ENCODE results near the gene CAMTA1. TPM values are rescaled to one million over a fixed set of nuclear protein-coding genes. Genes with fewer than 3 reads are reported as not detected.

The CAMTA1 gene
- total RNA-seq, 1 donor from 2014 or later: 40.9 TPM

DNA sequence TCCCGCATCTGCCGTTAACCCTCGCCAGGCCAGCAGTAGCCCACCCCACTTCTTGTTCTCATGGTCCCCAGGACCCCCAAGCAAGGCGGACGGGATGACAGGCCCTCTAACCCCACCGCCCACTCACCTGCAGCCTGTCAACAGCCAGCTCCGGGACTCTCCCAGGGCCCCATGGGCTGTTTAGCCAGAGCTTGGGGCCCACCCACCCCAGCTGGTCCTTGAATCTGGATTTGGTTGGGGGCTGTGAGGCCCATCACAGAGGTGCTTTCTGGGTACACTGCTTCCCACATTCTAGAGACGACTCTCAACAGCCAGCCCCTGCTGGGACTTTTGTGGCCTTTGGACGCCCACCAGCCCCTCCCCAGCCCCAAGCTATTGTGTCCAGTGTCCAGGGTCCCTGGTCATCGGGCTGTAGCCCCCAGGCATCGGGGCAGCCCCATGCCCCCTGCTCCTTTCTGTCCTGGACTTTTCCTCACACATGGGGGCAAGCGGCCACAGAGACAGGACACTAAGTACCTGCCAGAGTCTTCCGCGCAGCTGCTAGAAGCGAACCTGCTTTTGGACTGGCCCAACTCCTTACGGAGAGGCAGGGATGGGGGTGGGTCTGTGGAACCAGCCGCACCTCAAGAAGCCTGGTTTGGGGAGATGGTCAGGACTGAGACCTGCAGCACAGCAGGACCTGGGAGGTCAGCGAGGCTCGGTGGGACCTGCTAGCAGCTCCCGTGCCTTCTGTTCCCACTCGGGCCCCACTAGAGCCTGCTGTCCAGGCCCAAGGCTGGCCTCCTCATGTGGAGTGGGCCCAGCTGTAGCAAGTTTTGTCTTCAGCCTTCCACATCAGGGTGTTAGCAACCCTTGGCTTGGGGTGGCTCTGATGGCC lies 777.7 kb downstream of the CAMTA1 start:
- DNase-seq (ENCODE audit: low read depth in 2 of 2): no peak

DNA sequence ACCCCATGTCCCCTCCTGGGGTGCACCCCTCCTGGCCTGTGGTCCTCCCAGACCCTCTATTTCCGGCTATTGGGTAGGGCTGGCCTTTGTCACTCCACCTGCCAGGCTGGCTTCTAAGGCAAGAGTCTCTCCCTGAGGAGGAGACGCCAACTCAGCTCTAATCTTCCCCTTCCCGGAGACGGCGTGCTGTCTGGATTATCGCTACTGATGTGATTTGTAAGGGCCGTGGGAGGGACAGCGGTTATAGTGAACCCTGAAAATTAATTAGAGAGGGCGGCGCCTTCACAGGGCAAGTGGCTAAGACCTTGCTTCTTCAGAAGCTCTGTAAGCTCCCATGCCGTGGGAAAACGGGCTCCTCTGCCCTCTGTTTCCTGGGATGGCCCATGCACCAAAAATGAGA lies 778.9 kb downstream of the CAMTA1 start:
- DNase-seq (ENCODE audit: low read depth in 2 of 2): no peak

DNA sequence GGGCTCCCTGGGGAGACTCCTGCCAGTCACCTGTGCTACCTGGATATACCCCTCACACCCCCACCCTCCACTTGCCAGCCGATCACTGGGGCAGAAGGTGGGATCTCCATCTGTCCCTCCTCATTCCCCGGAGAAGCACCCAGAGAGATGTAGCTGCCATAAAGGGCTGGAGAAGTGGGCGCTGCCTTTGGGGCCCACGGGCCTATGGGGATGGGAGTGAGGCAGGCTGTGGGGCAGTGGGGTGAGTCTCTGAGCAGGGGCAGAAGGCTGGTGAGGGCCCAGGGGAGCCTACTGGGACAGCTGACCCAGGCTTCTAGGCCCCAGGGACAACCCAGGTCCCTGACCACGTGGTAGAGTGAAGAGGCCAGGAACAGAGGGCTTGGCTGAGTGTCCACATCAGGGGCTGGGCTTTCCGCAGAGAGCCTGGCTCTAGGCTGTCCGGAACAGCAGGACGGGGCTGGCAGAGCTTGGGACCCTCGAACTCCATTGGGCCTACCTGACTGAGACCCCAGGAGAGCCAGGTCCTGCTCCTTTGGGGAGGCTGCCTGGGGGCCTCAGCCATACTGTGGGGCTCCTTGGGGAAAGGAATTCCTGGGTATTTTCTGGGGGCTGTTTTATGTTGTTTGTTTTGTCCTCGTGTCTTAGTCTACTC lies 780.0 kb downstream of the CAMTA1 start:
- DNase-seq (ENCODE audit: low read depth in 2 of 2): no peak

GRCh38 chr1:7566417-7567375 lies 781.4 kb downstream of the CAMTA1 start:
- DNase-seq (ENCODE audit: low read depth in 2 of 2): no peak

DNA sequence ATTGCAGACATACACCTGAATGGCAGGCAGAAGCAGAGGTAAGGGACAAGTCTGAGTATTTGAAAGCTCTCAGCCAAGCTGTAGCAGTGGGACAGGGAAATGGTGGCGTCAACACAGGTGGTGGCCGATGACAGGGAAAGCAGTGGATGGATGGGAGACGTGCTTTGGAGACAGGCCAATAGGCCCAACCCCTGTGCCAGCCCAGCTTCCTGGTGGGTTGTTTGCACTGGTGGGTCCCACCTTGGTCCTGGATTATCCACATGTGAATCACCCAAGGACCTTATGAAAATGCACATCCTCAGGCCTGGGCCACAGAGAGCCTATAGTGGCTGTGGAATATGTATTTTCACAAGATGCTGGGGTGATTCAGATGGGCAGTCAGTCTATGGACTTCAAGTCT lies 782.1 kb downstream of the CAMTA1 start:
- DNase-seq (ENCODE audit: low read depth in 2 of 2): no peak

GRCh38 chr1:7568053-7568452 lies 782.8 kb downstream of the CAMTA1 start:
- DNase-seq (ENCODE audit: low read depth in 2 of 2): no peak

DNA sequence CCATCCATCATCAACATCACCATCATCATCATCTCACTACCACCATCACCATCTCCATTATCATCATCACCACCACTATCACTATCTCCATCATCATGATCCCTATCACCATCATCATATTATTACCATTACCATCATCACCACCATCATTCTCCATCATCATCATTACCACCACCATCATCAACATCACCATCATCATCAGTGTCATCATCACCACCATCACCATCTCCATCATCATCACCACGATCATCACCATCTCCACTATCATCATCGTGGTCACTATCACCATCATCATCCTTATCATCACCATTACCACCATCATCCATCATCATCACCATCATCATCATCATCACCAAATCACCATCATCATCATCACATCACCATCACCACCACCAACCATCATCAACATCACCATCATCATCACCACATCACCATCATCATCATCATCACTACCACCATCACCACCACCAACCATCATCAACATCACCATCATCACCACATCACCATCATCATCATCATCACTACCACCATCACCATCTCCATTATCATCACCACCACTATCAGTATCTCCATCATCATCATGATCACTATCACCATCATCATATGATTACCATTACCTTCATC lies 783.8 kb downstream of the CAMTA1 start:
- DNase-seq (ENCODE audit: low read depth in 2 of 2): no peak

- no peak for DNase-seq (ENCODE audit: low read depth in 2 of 2)
Measured at GRCh38 chr1:7570311-7570710, 785.1 kb downstream of the CAMTA1 start.

DNA sequence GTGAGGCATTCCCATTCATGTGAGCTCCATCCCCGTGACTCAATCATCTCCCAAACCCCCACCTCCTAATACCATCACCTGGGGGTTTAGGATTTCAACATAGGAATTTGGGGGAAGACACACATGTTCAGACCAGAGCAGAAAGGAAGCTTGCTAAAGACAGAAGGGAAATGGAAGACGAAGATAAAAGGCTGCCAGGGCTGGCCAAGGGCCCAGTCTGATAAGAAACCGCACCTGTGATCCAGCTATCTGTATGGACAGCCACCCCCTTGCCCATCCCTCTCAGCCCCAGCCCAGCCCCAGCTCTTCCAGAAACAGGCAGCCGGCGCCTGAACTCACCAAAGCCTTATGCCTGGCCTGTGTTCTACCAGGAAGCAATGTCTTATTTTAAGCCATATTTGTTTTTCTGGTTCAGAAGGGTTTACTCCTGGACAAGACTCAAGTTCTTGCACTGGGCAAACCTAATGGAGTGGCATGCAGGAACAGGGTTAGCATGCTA lies 787.4 kb downstream of the CAMTA1 start:
- no peak for DNase-seq (ENCODE audit: low read depth in 2 of 2)

- no peak for DNase-seq (ENCODE audit: low read depth in 2 of 2)
Measured at GRCh38 chr1:7573481-7573880, 788.2 kb downstream of the CAMTA1 start.

DNA sequence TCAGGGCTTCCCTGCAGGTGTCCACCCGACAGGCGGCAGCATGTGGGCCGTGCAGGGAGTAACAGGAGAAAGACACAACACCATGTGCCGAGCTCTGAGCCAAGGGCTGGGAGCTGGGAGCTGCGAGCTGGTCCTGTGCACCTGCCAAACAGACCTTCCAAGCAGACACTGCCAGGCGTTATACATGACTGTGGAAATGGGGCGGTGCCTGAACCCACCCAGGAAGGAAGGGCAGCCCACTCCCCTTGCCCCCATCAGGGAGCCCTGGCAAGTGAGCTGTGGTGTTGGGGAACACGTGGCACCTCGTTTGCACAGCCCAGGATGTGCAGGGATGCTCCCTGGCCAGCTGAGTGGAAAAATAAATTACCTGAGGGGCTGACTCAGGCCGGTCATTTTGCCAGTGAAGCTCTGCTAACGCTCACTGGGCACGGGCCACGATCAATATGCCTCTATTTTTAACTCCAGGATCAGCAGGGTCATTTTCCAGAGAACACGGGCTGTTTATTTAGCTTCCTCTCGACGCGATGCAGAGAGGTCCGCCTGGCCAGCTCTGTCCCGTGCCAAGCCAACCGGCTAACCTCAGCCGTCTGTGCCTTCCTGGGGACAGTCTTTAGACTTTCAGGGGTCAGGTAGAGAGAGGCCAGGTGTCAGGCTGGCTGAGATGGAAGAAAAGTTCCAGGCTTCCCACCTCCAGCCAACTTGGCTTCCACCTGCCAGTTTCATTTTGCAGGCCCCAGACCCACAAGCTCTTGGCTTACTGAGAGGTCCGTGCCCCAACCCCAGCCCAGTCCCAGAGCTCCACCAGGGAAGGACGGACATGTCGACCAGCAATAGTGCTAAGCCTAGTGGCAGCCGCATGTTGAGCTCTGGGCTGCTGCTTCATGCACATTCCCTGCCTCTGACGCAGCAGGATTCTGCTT lies 789.1 kb downstream of the CAMTA1 start:
- peak; percentile 18 to 95 for DNase-seq (ENCODE audit: low read depth in 2 of 2)

DNA sequence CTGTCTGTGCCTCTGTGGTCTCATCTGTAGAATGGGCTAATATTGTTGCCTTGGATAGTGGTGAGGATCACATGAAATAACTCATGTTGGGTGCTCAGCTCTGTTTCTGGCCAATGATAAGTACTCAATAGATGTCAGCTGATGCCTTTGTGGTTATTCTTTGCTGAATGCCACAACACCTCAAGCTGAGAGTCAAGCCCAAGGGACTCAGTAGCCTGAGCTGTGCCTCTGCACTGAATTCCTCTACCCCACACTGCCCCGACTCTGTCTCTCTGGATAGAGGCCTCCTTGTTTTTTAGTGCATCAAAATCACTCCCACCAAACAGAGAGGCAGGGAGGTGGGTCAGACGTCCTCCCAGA lies 789.8 kb downstream of the CAMTA1 start:
- DNase-seq (ENCODE audit: low read depth in 2 of 2): no peak

GRCh38 chr1:7576946-7577657 lies 791.8 kb downstream of the CAMTA1 start:
- DNase-seq (ENCODE audit: low read depth in 2 of 2): peak; percentile 37 to 84

- DNase-seq (ENCODE audit: low read depth in 2 of 2): no peak
Measured at GRCh38 chr1:7578206-7578605, 793.0 kb downstream of the CAMTA1 start.

GRCh38 chr1:7579016-7579415 lies 793.8 kb downstream of the CAMTA1 start:
- DNase-seq (ENCODE audit: low read depth in 2 of 2): no peak

DNA sequence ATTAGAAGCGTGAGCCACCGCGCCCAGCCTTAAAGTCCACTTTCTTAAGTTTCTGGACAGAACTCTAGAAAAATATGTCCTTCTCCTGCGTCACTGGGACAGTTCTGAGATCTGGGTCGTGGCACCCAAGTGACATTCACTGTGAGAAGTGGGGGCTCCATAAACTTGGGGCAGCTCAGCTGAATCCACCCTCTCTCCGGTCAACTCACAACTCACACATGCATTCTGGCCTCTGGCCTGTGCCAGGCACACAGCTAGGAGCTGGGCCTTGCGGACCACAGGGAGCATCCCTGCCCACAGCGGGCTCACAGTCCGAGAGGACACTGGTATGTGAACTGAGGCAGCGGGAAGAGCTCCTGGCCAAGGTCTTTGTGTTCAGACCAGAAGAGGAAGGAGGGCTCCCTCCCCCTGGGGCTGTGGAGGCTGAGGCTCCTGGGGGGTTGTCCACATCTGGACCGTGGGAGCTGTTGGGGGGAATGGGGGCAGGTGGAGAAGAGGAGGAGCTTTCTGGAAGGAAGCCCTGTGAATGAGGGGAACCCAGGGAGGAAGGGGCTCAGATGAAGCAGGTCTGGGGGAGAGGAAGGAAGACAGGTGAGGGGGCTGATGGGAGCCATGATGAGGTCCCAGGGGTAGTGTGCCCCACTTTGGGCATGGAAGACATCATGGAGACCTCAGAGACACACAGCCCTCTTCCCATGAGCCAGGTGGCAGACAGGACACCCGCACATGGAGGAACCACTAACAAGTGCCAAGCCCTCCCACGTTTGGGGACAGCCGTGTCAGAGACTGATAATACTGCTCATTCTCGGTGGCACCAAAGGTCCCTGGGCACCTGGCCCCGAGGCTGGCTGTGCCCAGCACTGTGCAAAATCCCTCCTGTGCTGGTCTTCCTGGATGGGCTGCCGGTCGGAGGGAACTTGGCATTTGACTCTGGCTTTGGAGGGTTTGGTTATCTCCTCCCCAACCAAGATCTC lies 794.9 kb downstream of the CAMTA1 start:
- DNase-seq (ENCODE audit: low read depth in 2 of 2): no peak

GRCh38 chr1:7580923-7581753 lies 795.9 kb downstream of the CAMTA1 start:
- DNase-seq (ENCODE audit: low read depth in 2 of 2): no peak

All from lung microvascular endothelial cell (primary cell).